ENCODE data around the gene AKAIN1.

Gene AKAIN1

GRCh38 chr18:5159080-5159479 is 38.0 kb downstream of the AKAIN1 start:
- DNase-seq (ENCODE audit: low read depth): no peak

DNA sequence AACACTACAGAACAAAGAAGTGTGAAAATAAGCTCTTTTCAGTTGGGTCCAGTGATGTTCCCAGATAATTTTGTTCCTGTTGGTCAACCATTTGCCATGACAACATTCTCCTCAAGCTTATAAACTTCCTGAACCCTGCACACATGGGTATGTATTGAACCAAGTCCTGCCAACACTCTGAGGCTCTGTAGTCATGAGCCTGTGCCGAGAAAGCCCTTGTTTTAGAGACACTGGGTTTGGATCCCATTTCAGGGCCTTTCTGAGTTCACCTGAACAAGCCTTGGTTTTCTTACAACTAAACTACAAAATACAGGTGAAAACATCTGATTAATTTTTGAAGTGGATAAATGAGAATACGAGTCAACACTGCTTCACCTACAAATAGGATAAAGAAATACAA is 38.5 kb downstream of the AKAIN1 start:
- DNase-seq (ENCODE audit: low read depth): no peak

- no peak for DNase-seq (ENCODE audit: low read depth)
Observed at GRCh38 chr18:5158172-5158571, 38.9 kb downstream of the AKAIN1 start.

DNA sequence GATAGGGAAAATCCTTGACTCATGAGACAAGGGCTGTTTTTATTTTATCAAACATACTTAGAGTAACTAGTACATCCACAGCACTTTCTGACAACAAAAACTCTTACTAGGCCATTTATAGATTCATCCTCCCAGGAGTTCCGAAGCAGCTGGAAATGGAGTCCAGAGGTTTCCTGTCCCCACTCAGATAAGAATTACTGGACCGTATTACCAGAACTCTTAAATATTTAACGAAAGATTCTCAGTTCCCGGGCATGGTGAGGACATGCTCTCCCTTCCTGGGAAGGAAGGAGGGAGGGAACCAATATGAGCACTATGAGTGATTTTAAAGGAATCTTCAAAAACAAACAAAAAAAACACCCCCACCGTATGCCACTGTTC is 41.2 kb downstream of the AKAIN1 start:
- no peak for DNase-seq (ENCODE audit: low read depth)

DNA sequence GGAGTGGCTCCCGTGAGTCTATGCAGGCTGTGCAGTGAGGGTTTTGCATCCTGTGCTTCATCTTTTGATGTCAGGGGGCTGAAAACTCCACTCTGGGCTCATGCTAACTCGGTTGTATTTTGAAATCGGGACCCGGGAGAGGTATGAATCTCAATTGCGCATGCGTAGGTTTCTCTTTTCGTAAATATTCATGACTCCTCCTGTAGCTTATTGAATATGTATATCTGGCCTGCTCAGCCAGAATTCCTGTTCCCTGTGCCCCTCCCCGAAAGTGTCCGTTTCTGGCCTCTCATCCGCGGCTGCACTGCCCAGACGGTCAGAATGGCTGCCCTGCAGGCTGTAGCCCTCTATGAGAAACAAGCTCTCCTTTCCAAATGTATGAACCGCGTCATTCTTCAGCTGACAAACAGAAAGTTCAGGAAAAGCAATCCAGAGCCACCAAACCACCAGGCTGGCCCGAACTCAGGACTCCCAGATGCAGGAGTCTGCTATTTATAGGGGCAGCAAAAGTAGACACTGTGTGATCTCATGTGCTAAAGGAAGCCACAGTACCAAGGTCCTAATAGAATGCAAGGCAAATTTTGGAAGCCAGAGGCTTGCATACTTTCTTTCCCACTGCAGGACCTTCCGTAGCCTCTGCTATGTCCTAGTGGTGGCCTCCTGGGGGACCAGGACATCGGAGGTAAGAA is 41.7 kb downstream of the AKAIN1 start:
- DNase-seq (ENCODE audit: low read depth): no peak

DNA sequence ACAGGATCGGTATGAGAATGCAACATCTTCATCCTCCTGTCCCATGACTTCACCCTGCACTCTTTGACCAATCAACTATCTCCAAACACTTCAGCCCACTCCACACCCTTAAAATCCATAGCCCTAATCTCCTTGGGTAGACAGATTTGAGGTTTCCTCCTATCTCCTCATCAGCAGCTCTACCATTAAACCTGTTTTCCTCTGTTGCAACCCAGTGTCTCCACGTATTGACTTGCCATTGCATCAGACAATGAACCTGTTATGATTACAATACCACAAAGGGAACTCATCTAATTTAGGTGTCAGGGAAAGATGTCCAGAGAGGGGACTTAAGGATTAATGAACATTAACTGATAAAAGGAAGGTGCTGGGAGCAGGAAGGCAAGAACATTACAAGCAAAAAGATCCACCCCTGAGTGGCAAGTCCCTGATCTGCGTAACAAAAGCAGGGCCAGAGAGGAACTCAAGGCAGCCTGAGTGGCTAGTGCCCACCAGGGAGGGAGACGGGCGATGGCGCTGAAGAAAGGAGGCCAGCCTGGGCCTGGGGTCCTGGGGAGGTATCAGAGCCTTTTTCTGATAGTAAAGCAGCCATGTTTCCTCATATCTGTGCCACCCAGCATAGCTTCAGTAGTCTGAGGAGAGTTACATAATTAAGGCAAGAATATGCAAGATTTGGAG is 44.6 kb downstream of the AKAIN1 start:
- DNase-seq (ENCODE audit: low read depth): no peak

- no peak for DNase-seq (ENCODE audit: low read depth)
Observed at GRCh38 chr18:5150894-5151293, 46.2 kb downstream of the AKAIN1 start.

DNA sequence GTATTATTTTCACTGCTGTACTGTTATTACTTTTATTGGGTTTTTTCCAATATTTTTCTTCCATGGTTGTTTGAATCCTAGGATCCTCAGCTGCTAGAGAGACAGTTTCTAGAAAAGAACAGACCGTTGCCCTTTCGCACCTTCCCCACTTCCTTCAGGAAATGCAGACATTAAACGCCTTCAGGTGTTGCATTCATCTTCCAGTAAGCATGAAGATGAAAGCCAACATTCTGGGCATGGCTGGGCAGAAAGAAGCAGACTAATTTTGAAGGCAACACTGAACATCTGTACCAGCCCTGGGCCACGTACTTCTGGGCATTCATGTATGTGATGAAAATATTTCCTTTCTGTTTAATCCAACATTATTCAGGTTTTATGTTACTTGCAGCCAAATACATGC is 51.0 kb downstream of the AKAIN1 start:
- no peak for DNase-seq (ENCODE audit: low read depth)

GRCh38 chr18:5145168-5145825 is 51.8 kb downstream of the AKAIN1 start:
- no peak for DNase-seq (ENCODE audit: low read depth)

GRCh38 chr18:5144629-5145028 is 52.4 kb downstream of the AKAIN1 start:
- DNase-seq (ENCODE audit: low read depth): peak; percentile 3

- no peak for DNase-seq (ENCODE audit: low read depth)
Observed at GRCh38 chr18:5142859-5143258, 54.2 kb downstream of the AKAIN1 start.

DNA sequence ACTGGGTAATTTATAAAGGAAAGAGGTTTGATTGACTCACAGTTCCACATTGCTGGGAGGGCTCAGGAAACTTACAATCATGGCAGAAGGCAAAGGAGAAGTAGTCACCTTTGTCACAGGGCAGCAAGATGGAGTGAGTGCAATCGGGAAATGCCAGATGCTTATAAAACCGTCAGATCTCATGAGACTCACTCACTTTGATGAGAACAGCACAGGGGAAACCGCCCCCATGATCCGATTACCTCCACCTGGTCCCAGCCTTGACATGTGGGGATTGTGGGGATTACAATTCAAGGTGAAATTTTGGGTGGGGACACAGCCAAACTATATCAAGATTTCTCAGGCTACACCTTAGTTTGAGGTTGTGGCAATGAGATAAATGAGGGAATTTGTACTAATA is 54.9 kb downstream of the AKAIN1 start:
- DNase-seq (ENCODE audit: low read depth): no peak

DNA sequence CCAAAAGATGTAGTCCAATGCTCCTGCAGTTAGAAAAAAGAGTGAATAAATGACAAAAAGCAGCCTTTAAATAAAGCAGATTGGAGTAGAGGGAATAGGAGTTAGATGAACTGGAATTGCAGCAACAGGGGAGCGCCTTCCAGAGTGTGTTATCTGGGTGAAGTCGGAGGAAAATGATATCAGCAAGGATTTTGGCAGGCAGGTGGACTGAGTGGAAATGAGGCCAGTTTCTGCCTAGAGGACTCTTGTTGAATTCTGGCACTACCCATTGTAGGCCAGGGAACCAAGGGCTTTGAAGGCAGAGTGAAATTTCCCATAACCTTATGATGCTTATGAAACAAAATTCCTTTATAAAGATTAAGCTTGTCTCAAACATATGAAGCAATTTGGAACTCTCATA is 59.8 kb downstream of the AKAIN1 start:
- no peak for DNase-seq (ENCODE audit: low read depth)

DNA sequence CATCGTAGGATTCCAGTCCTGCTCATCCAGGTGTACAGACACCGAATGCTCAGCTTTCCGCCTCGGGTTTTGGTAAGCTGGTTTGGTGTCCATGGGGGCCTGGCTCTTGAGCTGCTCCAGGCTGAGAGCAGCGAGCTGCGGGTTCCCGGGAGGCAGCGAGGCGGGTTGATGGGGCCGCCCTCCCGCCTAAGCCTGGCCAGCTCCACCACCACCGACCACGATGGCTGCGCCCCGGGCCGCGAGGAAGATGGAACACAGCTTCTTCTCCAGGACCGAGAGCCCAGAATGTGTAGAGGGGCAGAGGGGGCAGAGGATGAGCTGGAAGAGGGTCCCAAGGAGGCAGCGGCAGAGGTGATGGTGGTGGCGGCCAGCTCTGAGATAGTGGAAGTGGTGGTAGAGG is 64.1 kb downstream of the AKAIN1 start:
- DNase-seq (ENCODE audit: low read depth): no peak

DNA sequence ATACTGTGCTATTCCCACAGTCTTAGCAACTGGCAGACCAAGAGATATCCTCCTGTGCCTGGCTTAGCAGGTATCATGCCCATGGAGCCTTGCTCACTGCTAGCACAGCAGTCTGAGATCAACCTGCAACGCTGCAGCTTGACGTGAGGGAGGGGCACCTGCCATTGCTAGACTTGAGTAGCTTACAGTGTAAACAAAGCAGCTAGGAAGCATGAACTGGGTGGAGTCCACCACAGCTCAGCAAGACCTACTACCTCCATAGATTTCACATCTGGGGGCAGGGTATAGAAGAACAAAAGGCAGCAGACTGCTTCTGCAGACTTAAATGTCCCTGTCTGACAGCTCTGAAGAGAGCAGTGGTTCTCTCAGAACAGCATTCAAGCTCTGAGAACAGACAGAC is 74.8 kb downstream of the AKAIN1 start:
- no peak for DNase-seq (ENCODE audit: low read depth)

GRCh38 chr18:5110266-5110665 is 86.8 kb downstream of the AKAIN1 start:
- no peak for DNase-seq (ENCODE audit: low read depth)

GRCh38 chr18:5107988-5108387 is 89.1 kb downstream of the AKAIN1 start:
- no peak for DNase-seq (ENCODE audit: low read depth)

- no peak for DNase-seq (ENCODE audit: low read depth)
Observed at GRCh38 chr18:5106730-5107129, 90.3 kb downstream of the AKAIN1 start.

DNA sequence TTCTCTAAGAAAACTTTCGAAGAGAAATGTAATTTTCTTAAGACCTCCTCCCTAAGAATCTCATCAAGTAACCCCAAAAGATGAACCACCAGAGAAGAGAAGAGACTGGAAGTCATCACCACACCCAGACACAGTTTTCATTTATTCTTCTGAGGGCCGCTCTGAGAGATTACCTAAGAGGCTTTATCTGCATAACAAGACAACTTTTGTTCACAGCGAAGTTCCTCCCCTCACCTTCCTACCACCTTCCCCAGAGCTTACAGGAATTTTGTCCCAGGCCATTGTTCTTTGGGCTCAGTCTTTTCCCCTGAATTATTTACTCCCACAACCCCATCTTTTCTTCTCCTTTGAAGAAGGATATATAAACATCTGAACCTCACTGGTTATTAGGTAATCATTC is 92.8 kb downstream of the AKAIN1 start:
- no peak for DNase-seq (ENCODE audit: low read depth)

GRCh38 chr18:5103693-5104092 is 93.4 kb downstream of the AKAIN1 start:
- DNase-seq (ENCODE audit: low read depth): no peak

DNA sequence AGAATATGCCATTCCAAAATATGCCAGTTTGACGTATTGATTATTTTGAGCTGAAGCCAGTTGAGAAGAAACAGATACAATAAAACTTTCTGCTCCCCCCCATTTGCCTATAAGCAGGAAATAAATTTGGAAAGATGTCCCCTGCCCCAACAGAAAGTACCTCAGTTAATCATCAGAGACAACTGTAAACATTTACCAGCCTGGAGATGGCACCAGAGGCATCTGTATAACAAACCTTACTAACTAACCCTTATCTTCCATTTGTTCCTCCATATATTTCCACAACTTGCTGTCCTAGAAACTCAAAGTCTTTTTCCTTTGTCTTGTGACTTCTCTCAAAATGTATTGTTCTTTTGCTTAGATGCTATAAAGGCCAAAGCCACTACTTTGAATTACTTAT is 93.8 kb downstream of the AKAIN1 start:
- DNase-seq (ENCODE audit: low read depth): no peak

DNA sequence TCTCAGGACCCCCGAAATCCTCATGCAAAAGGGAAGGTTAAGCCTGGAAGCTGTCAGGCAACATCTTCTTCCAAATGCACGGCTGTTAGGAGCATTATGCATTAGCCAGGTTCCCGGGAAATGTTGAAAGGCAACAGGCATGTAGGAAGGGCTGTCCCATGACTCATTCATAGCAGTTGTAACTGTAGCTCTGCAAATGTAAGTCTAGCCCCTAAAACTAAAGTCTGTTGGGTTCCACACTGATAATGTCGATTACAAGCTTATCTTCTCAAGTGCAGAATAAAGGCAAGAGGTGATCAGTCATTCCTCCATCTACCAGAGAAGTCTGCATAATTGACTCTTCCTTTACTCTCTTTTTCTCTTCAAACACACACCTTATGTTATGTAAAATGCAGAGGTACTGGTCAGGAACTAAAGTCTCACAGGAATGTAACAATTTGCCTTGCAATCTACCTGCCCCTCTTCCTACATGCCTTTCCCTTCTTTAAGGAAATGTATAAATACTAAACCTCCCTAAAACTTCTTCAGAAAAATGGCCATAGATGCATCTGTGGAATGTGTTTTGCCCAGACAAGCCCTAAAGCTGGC is 99.8 kb downstream of the AKAIN1 start:
- no peak for DNase-seq (ENCODE audit: low read depth)

GRCh38 chr18:5095239-5095638 is 101.8 kb downstream of the AKAIN1 start:
- no peak for DNase-seq (ENCODE audit: low read depth)

Data from HS-5 (cell line).